Measurements from ENCODE around the gene MAD1L1. TPM values are rescaled to one million over a fixed set of nuclear protein-coding genes. Genes with fewer than 3 reads are reported as not detected.

The MAD1L1 gene
- total RNA-seq, 1 donor from 2014 or later: 57.4 TPM

- TF ChIP-seq CTCF (IDR thresholded peaks at IDR 0.05; ENCODE audit: insufficient read depth, low read length, severe bottlenecking): no peak
- Histone ChIP-seq H3K36me3 (ENCODE audit: control insufficient read depth, insufficient read depth, low read length) (peaks cover 2% of the 10 kb centered on the region), H3K4me3 (ENCODE audit: low read depth, low read length) (no peak overlapping the region), H3K27me3 (ENCODE audit: control insufficient read depth, insufficient read depth, low read length) (no peaks in the 10 kb centered on the region)
- FAIRE-seq (no peak), DNase-seq (ENCODE audit: low read depth) (no peak)
Observed at GRCh38 chr7:2129323-2130095, 103.2 kb downstream of the MAD1L1 start.

GRCh38 chr7:2128601-2129322 is 104.0 kb downstream of the MAD1L1 start:
- DNase-seq (ENCODE audit: low read depth): no peak
- no peaks in the 10 kb centered on the region for H3K27me3 ChIP-seq (ENCODE audit: control insufficient read depth, insufficient read depth, low read length)
- FAIRE-seq: no peak
- no peak overlapping the region for H3K4me3 ChIP-seq (ENCODE audit: low read depth, low read length)
- H3K36me3 ChIP-seq (ENCODE audit: control insufficient read depth, insufficient read depth, low read length): peaks cover 2% of the 10 kb centered on the region
- TF ChIP-seq CTCF (IDR thresholded peaks at IDR 0.05; ENCODE audit: insufficient read depth, low read length, severe bottlenecking): no peak

DNA sequence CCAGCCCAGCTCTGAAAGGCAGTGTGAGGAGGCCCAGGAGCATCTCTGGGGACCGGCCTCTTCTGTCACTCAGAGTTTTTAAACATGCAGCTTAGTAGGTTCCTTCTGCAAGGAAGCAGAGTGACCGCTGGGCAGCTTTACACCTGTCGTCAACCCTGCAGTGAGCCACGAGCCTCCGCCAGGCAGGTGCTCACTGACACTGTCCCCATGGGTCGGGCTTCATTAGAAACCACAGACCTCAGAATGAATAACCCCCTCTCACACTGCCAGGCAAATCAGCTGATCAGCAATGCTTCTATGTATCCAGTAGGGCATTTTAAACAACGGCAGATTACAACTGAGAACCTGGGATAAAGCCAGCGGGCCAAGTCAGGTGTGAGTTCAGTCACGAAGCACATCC is 106.1 kb downstream of the MAD1L1 start:
- FAIRE-seq (no peak), DNase-seq (ENCODE audit: low read depth) (no peak)
- H3K27me3 ChIP-seq (ENCODE audit: control insufficient read depth, insufficient read depth, low read length): no peaks in the 10 kb centered on the region
- TF ChIP-seq CTCF (IDR thresholded peaks at IDR 0.05; ENCODE audit: insufficient read depth, low read length, severe bottlenecking): no peak
- no peak overlapping the region for H3K4me3 ChIP-seq (ENCODE audit: low read depth, low read length)
- peaks cover 3% of the 10 kb centered on the region for H3K36me3 ChIP-seq (ENCODE audit: control insufficient read depth, insufficient read depth, low read length)

- no peaks in the 10 kb centered on the region for H3K27me3 ChIP-seq (ENCODE audit: control insufficient read depth, insufficient read depth, low read length)
- DNase-seq (ENCODE audit: low read depth): no peak
- FAIRE-seq: no peak
- no peak overlapping the region for H3K4me3 ChIP-seq (ENCODE audit: low read depth, low read length)
- TF ChIP-seq CTCF (IDR thresholded peaks at IDR 0.05; ENCODE audit: insufficient read depth, low read length, severe bottlenecking): no peak
- peaks cover 6% of the 10 kb centered on the region for H3K36me3 ChIP-seq (ENCODE audit: control insufficient read depth, insufficient read depth, low read length)
Observed at GRCh38 chr7:2125931-2126330, 106.8 kb downstream of the MAD1L1 start.

- FAIRE-seq: no peak
Observed at GRCh38 chr7:2124604-2125345, 108.0 kb downstream of the MAD1L1 start.

More at GRCh38 chr7:2124604-2125345, 108.0 kb downstream of the MAD1L1 start:
- no peak for TF ChIP-seq CTCF (IDR thresholded peaks at IDR 0.05; ENCODE audit: insufficient read depth, low read length, severe bottlenecking)
- peaks cover 6% of the 10 kb centered on the region for H3K36me3 ChIP-seq (ENCODE audit: control insufficient read depth, insufficient read depth, low read length)
- no peaks in the 10 kb centered on the region for H3K27me3 ChIP-seq (ENCODE audit: control insufficient read depth, insufficient read depth, low read length)
- no peak overlapping the region for H3K4me3 ChIP-seq (ENCODE audit: low read depth, low read length)
- DNase-seq (ENCODE audit: low read depth): no peak

Measured in bronchial epithelial cell (primary cell).